Keratinocyte (primary cell): Measurements from ENCODE around the gene TAMALIN. TPM values are rescaled to one million over a fixed set of nuclear protein-coding genes. Genes with fewer than 3 reads are reported as not detected.
A peak's percentile ranks its signal among the peaks of the same experiment; 100 is the strongest.

Experiments used
- DNase-seq: peaks from one replicate; pipeline ENCODE4 v3.0.0-alpha.2; 2011; ENCODE audit warnings: low read depth, missing footprints, low spot score
- FAIRE-seq: peaks from 2 replicates; lab custom pipeline; 2011; peaks lifted over from hg19 to GRCh38; lab: Jason Lieb, UNC
- H2AFZ ChIP-seq: 2 replicates; pipeline ENCODE4 v1.6.0; 2012; ENCODE audit warnings: low read length, control low read depth, inconsistent platforms; ENCODE audit not compliant: control insufficient read depth
- H3K27ac ChIP-seq: 2 replicates; pipeline ENCODE4 v1.5.1; 2011; ENCODE audit warnings: low read length; ENCODE audit not compliant: control insufficient read depth, insufficient read depth
- H3K27me3 ChIP-seq: 3 replicates; pipeline ENCODE4 v1.6.0; 2011; ENCODE audit warnings: low read length; ENCODE audit not compliant: control insufficient read depth, insufficient read depth; ENCODE audit errors: extremely low read depth
- H3K36me3 ChIP-seq, 2 experiments: 2 replicates in 1 of 2; 3 replicates in 1 of 2; pipeline ENCODE4 v1.5.1; 2011; ENCODE audit warnings: low read length in 2 of 2, mild to moderate bottlenecking in 1 of 2; ENCODE audit not compliant: control insufficient read depth in 2 of 2, insufficient read depth in 2 of 2; ENCODE audit errors: extremely low read depth in 1 of 2
- H3K4me1 ChIP-seq: 3 replicates; pipeline ENCODE4 v1.5.1; 2011; ENCODE audit warnings: low read length; ENCODE audit not compliant: control insufficient read depth, insufficient read depth; ENCODE audit errors: extremely low read depth
- H3K4me2 ChIP-seq: 3 replicates; pipeline ENCODE4 v1.6.0; 2011; ENCODE audit warnings: low read depth, low read length; ENCODE audit not compliant: control insufficient read depth, insufficient read depth; ENCODE audit errors: extremely low read depth
- H3K4me3 ChIP-seq, 3 experiments: fragments of 200-600 bp in 1 of 3; sonication (generic) in 1 of 3; 2 replicates in 2 of 3; 3 replicates in 1 of 3; pipeline ENCODE4 v1.5.1; 2011 to 2016; ENCODE audit warnings: low read length in 3 of 3, mild to moderate bottlenecking in 3 of 3, control low read depth in 2 of 3, inconsistent platforms in 1 of 3, low read depth in 1 of 3, mixed read lengths in 1 of 3, mixed run types in 1 of 3, moderate library complexity in 1 of 3; ENCODE audit not compliant: control insufficient read depth in 2 of 3, insufficient read depth in 2 of 3; ENCODE audit errors: extremely low read depth in 1 of 3
- H3K79me2 ChIP-seq: 2 replicates; pipeline ENCODE4 v1.6.0; 2012; ENCODE audit warnings: low read length; ENCODE audit not compliant: control insufficient read depth, insufficient read depth
- H3K9ac ChIP-seq: 3 replicates; pipeline ENCODE4 v1.6.0; 2011; ENCODE audit warnings: low read length; ENCODE audit not compliant: control insufficient read depth, insufficient read depth; ENCODE audit errors: extremely low read depth
- H3K9me1 ChIP-seq: 3 replicates; pipeline ENCODE4 v1.6.0; 2011; ENCODE audit warnings: low read length; ENCODE audit not compliant: control insufficient read depth, insufficient read depth; ENCODE audit errors: extremely low read depth
- H3K9me3 ChIP-seq: 2 replicates; pipeline ENCODE4 v1.5.1; 2012; ENCODE audit warnings: low read depth, low read length; ENCODE audit not compliant: control insufficient read depth
- H4K20me1 ChIP-seq: 3 replicates; pipeline ENCODE4 v1.6.0; 2011; ENCODE audit warnings: low read length; ENCODE audit not compliant: control insufficient read depth, insufficient read depth; ENCODE audit errors: extremely low read depth
- EZH2 ChIP-seq: IDR thresholded peaks from one replicate; pipeline ENCODE4 v1.6.1; 2012; ENCODE audit warnings: inconsistent platforms, mild to moderate bottlenecking, low read length, moderate library complexity
- dilution Hi-C: fragments of 300-500 bp; cut with MboI; formaldehyde crosslinking; loops from one replicate; pipeline ENCODE4 v1.7.0; 2020; ENCODE audit warnings: low sequenced_read_pairs; ENCODE audit not compliant: extremely low pct_ligation_motif_present
- polyA plus RNA-seq, 5 experiments: library from polyadenylated mRNA; depleted of rRNA in 3 of 5; stranded (reverse) in 3 of 5; stranded (forward) in 1 of 5; unstranded in 1 of 5; fragments of >200 nt; gene quantifications; 1 replicate in 1 of 5; 2 replicates in 3 of 5; 3 replicates in 1 of 5; pipeline versions ENCODE4 v1.2.1 to v1.2.3, GENCODE V29; 2011 to 2012; ENCODE audit warnings: missing spikeins in 2 of 5, low read depth in 1 of 5, low replicate concordance in 1 of 5
- TF ChIP-seq, protein P1 (sequence below), 3 experiments: IDR thresholded peaks in 1 of 3; conservative IDR thresholded peaks in 1 of 3; optimal IDR thresholded peaks in 1 of 3; 2 replicates in 2 of 3; 3 replicates in 1 of 3; pipeline versions ENCODE3 to v1.5.1; 2011; ENCODE audit warnings: low read length in 3 of 3, mild to moderate bottlenecking in 3 of 3, moderate library complexity in 2 of 3, control low read depth in 1 of 3, inconsistent platforms in 1 of 3; ENCODE audit not compliant: insufficient read depth in 2 of 3; ENCODE audit errors: extremely low read depth in 1 of 3

TAMALIN gene
- polyA plus RNA-seq, 1 donor (not counting 4 experiments of a cell fraction or from before 2014, with no cell fraction given): 0.54 TPM

DNA sequence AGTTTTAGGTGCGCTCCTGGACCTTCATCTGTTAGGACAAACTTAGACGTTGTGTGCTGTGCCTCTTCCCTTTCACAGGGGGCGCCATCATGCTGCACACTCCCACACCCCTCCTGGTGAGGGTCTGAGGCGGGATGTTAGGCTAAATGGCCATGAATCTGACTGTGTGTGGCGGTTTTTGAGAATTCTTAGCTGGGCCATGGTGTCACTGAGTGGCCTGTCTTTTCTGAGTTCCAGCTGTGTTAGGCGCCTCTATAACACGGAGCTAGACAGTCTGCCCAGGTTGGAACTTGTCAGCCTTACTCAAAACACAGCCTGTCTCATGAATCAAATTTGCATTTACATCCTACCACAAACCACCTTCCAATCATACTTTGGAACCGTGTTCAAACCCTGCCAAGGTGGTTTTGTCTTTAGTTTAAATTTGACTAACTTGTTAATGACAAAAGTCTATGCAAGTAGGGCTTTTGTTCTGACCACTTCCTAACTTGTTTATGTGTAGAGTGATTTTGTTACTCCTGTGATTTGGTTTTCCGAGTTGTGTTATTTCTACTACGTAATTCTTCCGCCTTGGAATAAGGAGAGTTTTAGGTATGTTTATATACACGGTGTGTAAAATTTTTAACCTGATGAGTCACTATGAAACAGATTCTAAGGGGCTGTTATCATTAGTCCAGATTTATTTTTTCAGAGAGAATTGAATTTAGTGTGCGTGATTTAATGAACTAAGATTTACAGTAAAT, 35.7 kb upstream of the TAMALIN start:
- Histone ChIP-seq H3K79me2 (peaks cover 33% of the 10 kb centered on the region), H3K4me1 (peaks cover 38% of the 10 kb centered on the region), H3K4me2 (peak overlapping the region; percentile 72), H4K20me1 (no peaks in the 10 kb centered on the region), H3K4me3 (peak overlapping the region in 1 of 3 experiments; percentile 50), H3K36me3 (peaks cover 4 to 8% of the 10 kb centered on the region in 2 experiments), H3K9ac (peak overlapping the region; percentile 52), H3K27ac (peak overlapping the region; percentile 82), H3K9me3 (no peaks in the 10 kb centered on the region), H2AFZ (no peak overlapping the region), H3K27me3 (no peaks in the 10 kb centered on the region), H3K9me1 (no peaks in the 10 kb centered on the region)
- no peak for TF ChIP-seq EZH2
- TF ChIP-seq, protein P1, sequence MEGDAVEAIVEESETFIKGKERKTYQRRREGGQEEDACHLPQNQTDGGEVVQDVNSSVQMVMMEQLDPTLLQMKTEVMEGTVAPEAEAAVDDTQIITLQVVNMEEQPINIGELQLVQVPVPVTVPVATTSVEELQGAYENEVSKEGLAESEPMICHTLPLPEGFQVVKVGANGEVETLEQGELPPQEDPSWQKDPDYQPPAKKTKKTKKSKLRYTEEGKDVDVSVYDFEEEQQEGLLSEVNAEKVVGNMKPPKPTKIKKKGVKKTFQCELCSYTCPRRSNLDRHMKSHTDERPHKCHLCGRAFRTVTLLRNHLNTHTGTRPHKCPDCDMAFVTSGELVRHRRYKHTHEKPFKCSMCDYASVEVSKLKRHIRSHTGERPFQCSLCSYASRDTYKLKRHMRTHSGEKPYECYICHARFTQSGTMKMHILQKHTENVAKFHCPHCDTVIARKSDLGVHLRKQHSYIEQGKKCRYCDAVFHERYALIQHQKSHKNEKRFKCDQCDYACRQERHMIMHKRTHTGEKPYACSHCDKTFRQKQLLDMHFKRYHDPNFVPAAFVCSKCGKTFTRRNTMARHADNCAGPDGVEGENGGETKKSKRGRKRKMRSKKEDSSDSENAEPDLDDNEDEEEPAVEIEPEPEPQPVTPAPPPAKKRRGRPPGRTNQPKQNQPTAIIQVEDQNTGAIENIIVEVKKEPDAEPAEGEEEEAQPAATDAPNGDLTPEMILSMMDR (optimal IDR thresholded peaks at IDR 0.05 in 1 of 3, IDR thresholded peaks at IDR 0.05 in 1 of 3, conservative IDR thresholded peaks at IDR 0.05 in 1 of 3; ENCODE audit: extremely low read depth in 1 of 3, insufficient read depth in 2 of 3, low read length in 3 of 3): peak; percentile 80 to 86 (median 86)
- FAIRE-seq (peak; percentile 82), DNase-seq (no peak)
- dilution Hi-C loops: no loop called here

DNA sequence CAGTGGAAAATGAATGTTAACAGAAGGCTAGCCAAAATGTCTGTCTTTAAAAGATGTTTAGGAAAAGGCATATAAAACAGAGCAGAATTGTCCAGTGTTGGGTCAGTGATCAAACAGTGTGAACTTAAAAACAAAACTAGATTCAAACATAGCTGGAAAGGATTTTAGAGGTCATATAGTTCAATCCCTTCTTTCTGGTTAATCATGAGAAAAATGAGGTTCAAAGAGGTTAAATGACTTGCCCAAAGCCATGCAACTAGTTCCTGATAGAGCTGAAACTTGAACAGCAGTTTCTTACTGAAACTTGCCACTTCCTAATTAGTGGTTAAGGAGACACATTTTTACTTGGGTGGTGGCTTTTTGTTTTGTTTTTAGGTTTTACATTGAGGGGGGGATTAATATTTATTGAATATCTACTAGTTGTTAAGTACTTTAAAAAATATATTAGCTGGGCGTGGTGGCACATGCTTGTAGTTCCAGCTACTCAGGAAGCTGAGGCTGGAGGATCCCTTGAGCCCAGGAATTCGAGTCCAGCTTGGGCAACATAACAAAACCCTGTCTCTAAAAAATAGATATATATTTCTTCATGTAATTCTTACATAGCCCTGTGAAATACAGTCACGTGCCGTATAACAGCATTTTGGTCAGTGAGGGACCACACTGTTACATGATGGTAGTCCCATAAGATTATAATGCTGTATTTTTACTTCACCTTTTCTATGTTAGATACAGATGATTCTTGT, 34.9 kb upstream of the TAMALIN start:
- TF ChIP-seq, protein P1 (optimal IDR thresholded peaks at IDR 0.05 in 1 of 3, IDR thresholded peaks at IDR 0.05 in 1 of 3, conservative IDR thresholded peaks at IDR 0.05 in 1 of 3; ENCODE audit: extremely low read depth in 1 of 3, insufficient read depth in 2 of 3, low read length in 3 of 3): no peak
- no peak for TF ChIP-seq EZH2
- H3K27me3 ChIP-seq: no peaks in the 10 kb centered on the region
- FAIRE-seq: no peak
- H3K36me3 ChIP-seq: peaks cover 6 to 16% of the 10 kb centered on the region in 2 experiments
- dilution Hi-C loops: no loop called here
- peak overlapping the region in 2 of 3 experiments; percentile 5 to 15 for H3K4me3 ChIP-seq
- no peak for DNase-seq
- no peak overlapping the region for H2AFZ ChIP-seq
- no peaks in the 10 kb centered on the region for H4K20me1 ChIP-seq
- peaks cover 38% of the 10 kb centered on the region for H3K4me1 ChIP-seq
- H3K9ac ChIP-seq: peak overlapping the region; percentile 40
- H3K27ac ChIP-seq: peak overlapping the region; percentile 82
- H3K9me3 ChIP-seq: no peaks in the 10 kb centered on the region
- H3K4me2 ChIP-seq: peak overlapping the region; percentile 72
- H3K9me1 ChIP-seq: no peaks in the 10 kb centered on the region
- H3K79me2 ChIP-seq: peaks cover 29% of the 10 kb centered on the region
